NCI-H1048 (cell line): Measurements from ENCODE around the gene EIF5AL1.

Experiments
- DNase-seq: peaks from one replicate; lab custom pipeline; 2025; lab: John Stamatoyannopoulos, UW

Gene EIF5AL1

GRCh38 chr10:79559726-79560125 lies 47.4 kb downstream of the EIF5AL1 start:
- no peak for DNase-seq

GRCh38 chr10:79560160-79560709 lies 47.9 kb downstream of the EIF5AL1 start, which contains the start of gene SFTPA2:
Gene SFTPA2, minus strand, starts transcription at chr10:79560407. Its CDS starts 924 bp downstream, at chr10:79559483.
- no peak for DNase-seq

DNA sequence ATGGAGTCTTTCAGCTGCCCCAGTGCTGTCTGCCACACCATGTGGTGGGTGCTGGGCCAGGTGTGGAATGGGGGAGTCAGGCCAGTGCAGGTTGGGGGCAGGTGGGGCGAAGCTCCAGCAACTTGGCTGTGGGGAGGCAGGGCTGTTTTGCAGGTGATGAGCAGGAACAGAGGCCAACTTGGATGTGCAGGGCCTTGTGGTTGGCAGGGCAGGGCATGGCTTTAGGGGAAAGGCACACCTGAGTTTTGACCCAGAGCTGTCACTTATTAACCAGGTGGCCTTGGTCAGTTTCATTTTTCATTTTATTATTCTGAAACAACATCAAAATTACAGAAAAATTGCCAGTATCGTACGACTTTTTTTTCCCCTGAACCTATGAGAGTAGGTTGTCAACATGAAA lies 48.9 kb downstream of the EIF5AL1 start:
- DNase-seq: no peak

- peak; percentile 30 for DNase-seq
Observed at GRCh38 chr10:79562135-79562756, 49.9 kb downstream of the EIF5AL1 start.

DNA sequence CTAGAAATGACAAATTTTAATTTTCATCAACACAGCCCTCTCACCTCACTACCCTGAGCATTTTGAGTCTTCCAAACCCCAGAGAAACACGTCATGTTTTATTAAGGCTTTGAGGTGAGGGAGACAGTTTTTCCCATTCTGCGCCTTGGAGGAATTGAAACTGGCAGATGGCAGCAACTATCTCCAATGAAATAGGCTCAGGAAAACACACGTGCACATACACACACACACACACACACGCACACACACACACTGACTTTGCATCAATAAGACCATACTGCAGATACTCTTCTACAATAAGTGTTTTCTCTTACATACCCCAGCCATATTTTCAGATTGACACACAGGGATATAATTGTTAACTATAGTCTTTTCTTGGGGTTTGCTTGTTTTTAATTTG lies 51.1 kb downstream of the EIF5AL1 start:
- DNase-seq: no peak
